ENCODE measurements around the gene NCR3LG1.

NCR3LG1 gene

GRCh38 chr11:17371614-17372013 lies 20.0 kb downstream of the NCR3LG1 start:
- no peak for TF ChIP-seq CTCF (IDR thresholded peaks at IDR 0.05; ENCODE audit: extremely low read depth, missing control alignments)
- no peak for DNase-seq (ENCODE audit: low spot score)

GRCh38 chr11:17375547-17375946 lies 23.9 kb downstream of the NCR3LG1 start:
- no peak for TF ChIP-seq CTCF (IDR thresholded peaks at IDR 0.05; ENCODE audit: extremely low read depth, missing control alignments)
- no peak for DNase-seq (ENCODE audit: low spot score)

- no peak for TF ChIP-seq CTCF (IDR thresholded peaks at IDR 0.05; ENCODE audit: extremely low read depth, missing control alignments)
These were observed 24.9 kb downstream of the NCR3LG1 start for GRCh38 chr11:17376493-17376892.

GRCh38 chr11:17378655-17379054 lies 27.1 kb downstream of the NCR3LG1 start:
- no peak for DNase-seq (ENCODE audit: low spot score)
- TF ChIP-seq CTCF (IDR thresholded peaks at IDR 0.05; ENCODE audit: extremely low read depth, missing control alignments), result no peak

More at GRCh38 chr11:17376493-17376892, 24.9 kb downstream of the NCR3LG1 start:
- no peak for DNase-seq (ENCODE audit: low spot score)

DNA sequence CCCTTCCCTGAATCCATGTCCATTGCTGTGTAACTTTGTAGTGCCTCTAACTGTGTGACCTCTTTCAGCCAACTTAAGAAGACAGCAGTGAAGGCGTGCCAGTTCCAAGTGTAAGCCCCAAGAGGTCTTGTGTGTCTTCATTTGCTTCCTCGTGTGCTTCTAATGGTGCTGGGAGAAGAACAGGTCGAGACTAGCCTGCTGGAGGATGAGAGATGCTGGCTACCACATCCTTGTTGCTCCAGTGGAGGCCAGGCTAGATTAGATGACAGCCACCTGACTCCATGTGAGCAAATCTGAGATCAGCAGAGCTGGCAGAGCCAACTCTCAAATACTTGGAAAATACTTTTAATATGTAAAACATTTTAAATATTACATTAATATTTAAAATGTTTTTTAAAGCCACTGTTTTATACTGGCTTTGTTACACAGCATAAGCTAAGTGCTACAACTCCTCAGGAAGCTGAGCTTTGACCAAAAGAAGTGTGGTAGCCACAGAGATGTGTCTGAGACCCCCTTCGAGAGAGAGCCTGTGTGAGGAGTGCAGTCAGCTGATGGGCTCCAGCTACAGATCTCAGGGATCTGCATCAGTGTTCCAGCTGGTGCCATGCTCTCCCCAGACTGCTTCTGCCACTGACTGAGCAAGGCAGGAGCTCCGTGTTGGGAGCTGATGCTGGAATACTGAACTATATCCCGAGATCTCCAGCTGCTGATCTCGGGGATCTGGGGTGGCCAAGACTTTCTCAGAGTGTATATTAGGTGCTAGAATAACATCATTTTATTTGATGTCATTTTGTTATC lies 28.0 kb downstream of the NCR3LG1 start:
- no peak for DNase-seq (ENCODE audit: low spot score)
- TF ChIP-seq CTCF (IDR thresholded peaks at IDR 0.05; ENCODE audit: extremely low read depth, missing control alignments), result no peak

GRCh38 chr11:17381156-17381555 lies 29.6 kb downstream of the NCR3LG1 start:
- DNase-seq (ENCODE audit: low spot score), result no peak

More at GRCh38 chr11:17381156-17381555, 29.6 kb downstream of the NCR3LG1 start:
- no peak for TF ChIP-seq CTCF (IDR thresholded peaks at IDR 0.05; ENCODE audit: extremely low read depth, missing control alignments)
